HEK293T (cell line): ENCODE data around the gene EXOSC1.

ENCODE experiments used
- ARNT ChIP-seq: fragments of 450-650 bp; IDR thresholded peaks from 2 replicates; pipeline ENCODE4 v1.6.1; 2017; ENCODE audit warnings: mild to moderate bottlenecking
- BHLHE40 ChIP-seq: fragments of 450-650 bp; IDR thresholded peaks from 2 replicates; pipeline ENCODE4 v1.6.1; 2016; ENCODE audit warnings: mild to moderate bottlenecking, moderate library complexity, borderline replicate concordance
- ELF4 ChIP-seq: fragments of 450-650 bp; IDR thresholded peaks from 2 replicates; pipeline ENCODE4 v1.6.1; 2017; ENCODE audit warnings: antibody characterized with exemption
- FOXA1 ChIP-seq: fragments of 450-650 bp; IDR thresholded peaks from 2 replicates; pipeline ENCODE4 v1.6.1; 2016; ENCODE audit warnings: mild to moderate bottlenecking
- FOXK2 ChIP-seq: fragments of 450-650 bp; IDR thresholded peaks from 2 replicates; pipeline ENCODE4 v1.6.1; 2016; ENCODE audit warnings: mild to moderate bottlenecking
- FOXM1 ChIP-seq: fragments of 450-650 bp; IDR thresholded peaks from 2 replicates; pipeline ENCODE4 v1.6.1; 2017; ENCODE audit warnings: mild to moderate bottlenecking, borderline replicate concordance
- HDGF ChIP-seq: fragments of 450-650 bp; IDR thresholded peaks from 2 replicates; pipeline ENCODE4 v1.6.1; 2017; ENCODE audit warnings: antibody characterized with exemption, borderline replicate concordance
- L3MBTL2 ChIP-seq: fragments of 450-650 bp; conservative IDR thresholded peaks from 2 replicates; pipeline ENCODE4 v1.6.1; 2016; ENCODE audit warnings: mild to moderate bottlenecking
- LEF1 ChIP-seq: fragments of 450-650 bp; IDR thresholded peaks from 2 replicates; pipeline ENCODE4 v1.6.1; 2017; ENCODE audit warnings: mild to moderate bottlenecking, borderline replicate concordance
- PKNOX1 ChIP-seq: fragments of 450-650 bp; IDR thresholded peaks from 2 replicates; pipeline ENCODE4 v1.6.1; 2016
- SP1 ChIP-seq: fragments of 450-650 bp; IDR thresholded peaks from 2 replicates; pipeline ENCODE4 v1.6.1; 2017
- SUZ12 ChIP-seq: fragments of 450-650 bp; IDR thresholded peaks from 2 replicates; pipeline ENCODE4 v1.6.1; 2016; ENCODE audit warnings: mild to moderate bottlenecking
- ZNF384 ChIP-seq: fragments of 450-650 bp; IDR thresholded peaks from 2 replicates; pipeline ENCODE4 v1.6.1; 2016

GRCh38 chr10:97388152-97388551 is 57.7 kb downstream of the EXOSC1 start:
- no peak for TF ChIP-seq ARNT
- TF ChIP-seq SUZ12, result no peak
- no peak for TF ChIP-seq ZNF384
- no peak for TF ChIP-seq ELF4
- no peak for TF ChIP-seq FOXM1
- TF ChIP-seq SP1, result no peak
- no peak for TF ChIP-seq LEF1
- no peak for TF ChIP-seq FOXA1
- no peak for TF ChIP-seq HDGF
- no peak for TF ChIP-seq L3MBTL2
- no peak for TF ChIP-seq BHLHE40
- no peak for TF ChIP-seq PKNOX1
- no peak for TF ChIP-seq FOXK2
